Chondrocyte (in vitro differentiated cells): ENCODE results near the gene ASTN2. TPM values are rescaled to one million over a fixed set of nuclear protein-coding genes. Genes with fewer than 3 reads are reported as not detected.

ENCODE experiments used
- DNase-seq: peaks from one replicate; pipeline ENCODE4 v3.0.0; 2021; ENCODE audit warnings: mixed read lengths, low spot score
- H3K27ac Mint-ChIP-seq: one replicate; pipeline ENCODE4 v1.8.0; 2021; ENCODE audit warnings: mild to moderate bottlenecking, moderate library complexity, mixed read lengths; ENCODE audit not compliant: unreplicated experiment
- H3K27me3 Mint-ChIP-seq: 2 replicates; pipeline ENCODE4 v1.8.0; 2021; ENCODE audit warnings: low read depth, mixed read lengths
- H3K36me3 Mint-ChIP-seq: 2 replicates; pipeline ENCODE4 v1.8.0; 2021; ENCODE audit warnings: low read depth, mixed read lengths
- H3K4me1 Mint-ChIP-seq: 2 replicates; pipeline ENCODE4 v1.8.0; 2021; ENCODE audit warnings: low read depth, mild to moderate bottlenecking, mixed read lengths
- H3K4me3 Mint-ChIP-seq: one replicate; pipeline ENCODE4 v1.8.0; 2021; ENCODE audit warnings: mild to moderate bottlenecking, moderate library complexity, mixed read lengths; ENCODE audit not compliant: unreplicated experiment
- H3K9me3 Mint-ChIP-seq: 2 replicates; pipeline ENCODE4 v1.8.0; 2021; ENCODE audit warnings: low read depth, mixed read lengths
- CTCF ChIP-seq: fragments of 200-600 bp; sonication (generic); IDR thresholded peaks from 2 replicates; pipeline ENCODE4 v1.5.0; 2021; ENCODE audit warnings: antibody characterized with exemption, mild to moderate bottlenecking, moderate library complexity
- total RNA-seq: library from RNA; stranded (reverse); gene quantifications from 3 replicates; pipeline ENCODE4 v1.2.1, GENCODE V29; 2021

ASTN2 gene
- total RNA-seq, 1 donor from 2014 or later: 3.6 TPM

- TF ChIP-seq CTCF: no peak
- Mint-ChIP-seq H3K9me3 (no peaks in the 10 kb centered on the region), H3K27me3 (peaks cover 4% of the 10 kb centered on the region), H3K27ac (no peak overlapping the region), H3K4me3 (no peak overlapping the region), H3K36me3 (no peaks in the 10 kb centered on the region), H3K4me1 (no peaks in the 10 kb centered on the region)
- no peak for DNase-seq
These were observed 21.9 kb downstream of the ASTN2 start for GRCh38 chr9:117392992-117393391.

- no peak for TF ChIP-seq CTCF
- Mint-ChIP-seq H3K27me3 (peaks cover 3% of the 10 kb centered on the region), H3K36me3 (no peaks in the 10 kb centered on the region), H3K4me1 (no peaks in the 10 kb centered on the region), H3K27ac (no peak overlapping the region), H3K4me3 (no peak overlapping the region), H3K9me3 (no peaks in the 10 kb centered on the region)
- no peak for DNase-seq
These were observed 27.4 kb downstream of the ASTN2 start for GRCh38 chr9:117387422-117387821.

GRCh38 chr9:117379341-117379740, 35.5 kb downstream of the ASTN2 start:
- H3K4me3 Mint-ChIP-seq: no peak overlapping the region
- no peaks in the 10 kb centered on the region for H3K9me3 Mint-ChIP-seq
- H3K4me1 Mint-ChIP-seq: no peaks in the 10 kb centered on the region
- H3K27ac Mint-ChIP-seq: no peak overlapping the region
- H3K36me3 Mint-ChIP-seq: no peaks in the 10 kb centered on the region
- peaks cover 5% of the 10 kb centered on the region for H3K27me3 Mint-ChIP-seq
- no peak for TF ChIP-seq CTCF
- no peak for DNase-seq

- no peaks in the 10 kb centered on the region for H3K4me1 Mint-ChIP-seq
- DNase-seq: no peak
- H3K4me3 Mint-ChIP-seq: no peak overlapping the region
- no peak overlapping the region for H3K27ac Mint-ChIP-seq
- H3K27me3 Mint-ChIP-seq: peaks cover 5% of the 10 kb centered on the region
- no peaks in the 10 kb centered on the region for H3K36me3 Mint-ChIP-seq
- H3K9me3 Mint-ChIP-seq: no peaks in the 10 kb centered on the region
- no peak for TF ChIP-seq CTCF
These were observed 37.8 kb downstream of the ASTN2 start for GRCh38 chr9:117377046-117377445.

GRCh38 chr9:117375956-117376355, 38.9 kb downstream of the ASTN2 start:
- Mint-ChIP-seq H3K27me3 (peaks cover 1% of the 10 kb centered on the region), H3K36me3 (no peaks in the 10 kb centered on the region), H3K27ac (no peak overlapping the region), H3K4me3 (no peak overlapping the region), H3K9me3 (no peaks in the 10 kb centered on the region), H3K4me1 (no peaks in the 10 kb centered on the region)
- DNase-seq: no peak
- no peak for TF ChIP-seq CTCF
